Panc1 (cell line): ENCODE measurements around the gene STMN1.

Experiments used
- POLR2AphosphoS5 ChIP-seq: IDR thresholded peaks from 2 replicates; pipeline ENCODE4 v1.6.1; 2012; ENCODE audit warnings: mild to moderate bottlenecking, low read depth, low read length, moderate library complexity
- SIN3A ChIP-seq: IDR thresholded peaks from 2 replicates; pipeline ENCODE4 v1.6.1; 2012; ENCODE audit warnings: low read depth, mild to moderate bottlenecking, low read length, moderate library complexity, borderline replicate concordance; ENCODE audit not compliant: insufficient read depth
- TCF7L2 ChIP-seq: IDR thresholded peaks from 2 replicates; pipeline ENCODE4 v1.6.1; 2011; ENCODE audit warnings: mild to moderate bottlenecking, low read depth, low read length, inconsistent platforms
- TF ChIP-seq, protein P1 (sequence below): fragments of 450-650 bp; IDR thresholded peaks from 2 replicates; pipeline ENCODE4 v1.5.1; 2017; ENCODE audit warnings: mild to moderate bottlenecking

DNA sequence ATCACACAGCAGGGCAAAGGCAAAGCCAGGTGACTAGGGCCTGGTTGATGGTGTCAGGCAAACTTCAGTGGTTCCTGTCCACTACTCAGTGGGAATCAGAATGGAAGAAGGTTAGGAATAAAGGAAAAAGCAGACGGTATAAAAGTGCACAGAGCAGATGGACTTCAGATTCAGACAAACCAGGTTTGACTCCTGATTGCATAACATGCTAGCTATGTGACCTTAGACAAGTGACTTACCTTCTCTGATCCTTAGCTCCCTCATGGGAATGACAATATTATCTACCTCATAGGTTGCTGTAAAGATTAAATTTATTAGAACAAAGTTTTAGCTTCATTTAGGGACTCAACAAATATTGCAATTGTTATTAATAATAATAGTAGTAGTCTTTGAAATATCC lies 35.6 kb downstream of the STMN1 start:
- TF ChIP-seq, protein P1, sequence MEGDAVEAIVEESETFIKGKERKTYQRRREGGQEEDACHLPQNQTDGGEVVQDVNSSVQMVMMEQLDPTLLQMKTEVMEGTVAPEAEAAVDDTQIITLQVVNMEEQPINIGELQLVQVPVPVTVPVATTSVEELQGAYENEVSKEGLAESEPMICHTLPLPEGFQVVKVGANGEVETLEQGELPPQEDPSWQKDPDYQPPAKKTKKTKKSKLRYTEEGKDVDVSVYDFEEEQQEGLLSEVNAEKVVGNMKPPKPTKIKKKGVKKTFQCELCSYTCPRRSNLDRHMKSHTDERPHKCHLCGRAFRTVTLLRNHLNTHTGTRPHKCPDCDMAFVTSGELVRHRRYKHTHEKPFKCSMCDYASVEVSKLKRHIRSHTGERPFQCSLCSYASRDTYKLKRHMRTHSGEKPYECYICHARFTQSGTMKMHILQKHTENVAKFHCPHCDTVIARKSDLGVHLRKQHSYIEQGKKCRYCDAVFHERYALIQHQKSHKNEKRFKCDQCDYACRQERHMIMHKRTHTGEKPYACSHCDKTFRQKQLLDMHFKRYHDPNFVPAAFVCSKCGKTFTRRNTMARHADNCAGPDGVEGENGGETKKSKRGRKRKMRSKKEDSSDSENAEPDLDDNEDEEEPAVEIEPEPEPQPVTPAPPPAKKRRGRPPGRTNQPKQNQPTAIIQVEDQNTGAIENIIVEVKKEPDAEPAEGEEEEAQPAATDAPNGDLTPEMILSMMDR, result no peak
- TF ChIP-seq POLR2AphosphoS5, result no peak
- TF ChIP-seq SIN3A, result no peak
- no peak for TF ChIP-seq TCF7L2
